HL-60/S4 treated with retinoic acid at 250 ng/mL for 4 days and 3 days (cell line): ENCODE measurements around the gene NPHP3.

Experiments used
- in situ Hi-C: fragments of 300-500 bp; cut with MboI; formaldehyde crosslinking; loops from 2 replicates; pipeline ENCODE4 v1.7.0; 2022; ENCODE audit warnings: low sequenced_read_pairs

Gene NPHP3

GRCh38 chr3:132694991-132695390, 27.2 kb downstream of the NPHP3 start:
- in situ Hi-C loops: no loop called here

GRCh38 chr3:132690040-132690439, 32.2 kb downstream of the NPHP3 start:
- in situ Hi-C loops: no loop called here

GRCh38 chr3:132682201-132682600, 40.0 kb downstream of the NPHP3 start:
- in situ Hi-C loops: no loop called here

GRCh38 chr3:132681421-132681820, 40.8 kb downstream of the NPHP3 start:
- in situ Hi-C loops: no loop called here

- in situ Hi-C loops: no loop called here
Measured at GRCh38 chr3:132679911-132680310, 42.3 kb downstream of the NPHP3 start.

- in situ Hi-C loops: no loop called here
Measured at GRCh38 chr3:132675408-132675807, 46.8 kb downstream of the NPHP3 start.

GRCh38 chr3:132669256-132669777, 52.9 kb downstream of the NPHP3 start:
- in situ Hi-C loops: no loop called here

- in situ Hi-C loops: no loop called here
Measured at GRCh38 chr3:132665230-132665745, 56.9 kb downstream of the NPHP3 start.

- in situ Hi-C loops: no loop called here
Measured at GRCh38 chr3:132662212-132662611, 60.0 kb downstream of the NPHP3 start.

- in situ Hi-C loops: no loop called here
Measured at GRCh38 chr3:132661101-132661500, 61.1 kb downstream of the NPHP3 start.

- in situ Hi-C loops: no loop called here
Measured at GRCh38 chr3:132660811-132661070, 61.5 kb downstream of the NPHP3 start.

- in situ Hi-C loops: no loop called here
Measured at GRCh38 chr3:132660052-132660810, 62.0 kb downstream of the NPHP3 start, which contains the start of gene UBA5. TSS of gene UBA5 (plus strand) at chr3:132660329. CDS start at chr3:132660538, 209 bp downstream.

- in situ Hi-C loops: no loop called here
Measured at GRCh38 chr3:132659365-132660051, 62.7 kb downstream of the NPHP3 start, which contains the start of gene ACAD11. TSS of gene ACAD11 (minus strand) at chr3:132659809. CDS start at chr3:132659751, 58 bp downstream.

GRCh38 chr3:132659000-132659364, 63.2 kb downstream of the NPHP3 start:
- in situ Hi-C loops: no loop called here

GRCh38 chr3:132657869-132658747, 64.1 kb downstream of the NPHP3 start:
- in situ Hi-C loops: no loop called here

- in situ Hi-C loops: no loop called here
Measured at GRCh38 chr3:132655471-132655870, 66.7 kb downstream of the NPHP3 start.

GRCh38 chr3:132654721-132655120, 67.5 kb downstream of the NPHP3 start:
- in situ Hi-C loops: no loop called here

- in situ Hi-C loops: no loop called here
Measured at GRCh38 chr3:132654190-132654589, 68.0 kb downstream of the NPHP3 start.

- in situ Hi-C loops: no loop called here
Measured at GRCh38 chr3:132652640-132653270, 69.5 kb downstream of the NPHP3 start.

- in situ Hi-C loops: no loop called here
Measured at GRCh38 chr3:132650153-132650552, 72.1 kb downstream of the NPHP3 start.

GRCh38 chr3:132645058-132645457, 77.2 kb downstream of the NPHP3 start:
- in situ Hi-C loops: no loop called here
